DMS53 (cell line): ENCODE data around the gene PRM3.

ENCODE experiments used
- DNase-seq: peaks from one replicate; lab custom pipeline; 2025; lab: John Stamatoyannopoulos, UW

PRM3 gene

DNA sequence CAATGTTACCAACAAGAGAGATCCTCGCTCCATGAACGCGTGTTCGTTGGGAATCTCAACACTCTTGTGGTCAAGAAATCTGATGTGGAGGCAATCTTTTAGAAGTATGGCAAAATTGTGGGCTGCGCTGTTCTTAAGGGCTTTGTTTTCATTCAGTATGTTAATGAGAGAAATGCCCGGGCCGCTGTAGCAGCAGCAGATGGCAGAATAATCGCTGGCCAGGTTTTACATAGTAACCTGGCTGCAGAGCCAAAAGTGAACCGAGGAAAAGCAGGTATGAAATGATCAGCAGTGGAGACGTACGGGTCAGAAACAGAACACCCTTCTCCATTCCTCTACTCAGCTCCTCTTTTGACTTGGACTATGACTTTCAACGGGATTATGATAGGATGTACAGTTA, 30.8 kb downstream of the PRM3 start:
- no peak for DNase-seq

GRCh38 chr16:11241480-11242204, 31.8 kb downstream of the PRM3 start:
- DNase-seq = no peak

GRCh38 chr16:11240636-11241473, 32.6 kb downstream of the PRM3 start:
- no peak for DNase-seq

DNA sequence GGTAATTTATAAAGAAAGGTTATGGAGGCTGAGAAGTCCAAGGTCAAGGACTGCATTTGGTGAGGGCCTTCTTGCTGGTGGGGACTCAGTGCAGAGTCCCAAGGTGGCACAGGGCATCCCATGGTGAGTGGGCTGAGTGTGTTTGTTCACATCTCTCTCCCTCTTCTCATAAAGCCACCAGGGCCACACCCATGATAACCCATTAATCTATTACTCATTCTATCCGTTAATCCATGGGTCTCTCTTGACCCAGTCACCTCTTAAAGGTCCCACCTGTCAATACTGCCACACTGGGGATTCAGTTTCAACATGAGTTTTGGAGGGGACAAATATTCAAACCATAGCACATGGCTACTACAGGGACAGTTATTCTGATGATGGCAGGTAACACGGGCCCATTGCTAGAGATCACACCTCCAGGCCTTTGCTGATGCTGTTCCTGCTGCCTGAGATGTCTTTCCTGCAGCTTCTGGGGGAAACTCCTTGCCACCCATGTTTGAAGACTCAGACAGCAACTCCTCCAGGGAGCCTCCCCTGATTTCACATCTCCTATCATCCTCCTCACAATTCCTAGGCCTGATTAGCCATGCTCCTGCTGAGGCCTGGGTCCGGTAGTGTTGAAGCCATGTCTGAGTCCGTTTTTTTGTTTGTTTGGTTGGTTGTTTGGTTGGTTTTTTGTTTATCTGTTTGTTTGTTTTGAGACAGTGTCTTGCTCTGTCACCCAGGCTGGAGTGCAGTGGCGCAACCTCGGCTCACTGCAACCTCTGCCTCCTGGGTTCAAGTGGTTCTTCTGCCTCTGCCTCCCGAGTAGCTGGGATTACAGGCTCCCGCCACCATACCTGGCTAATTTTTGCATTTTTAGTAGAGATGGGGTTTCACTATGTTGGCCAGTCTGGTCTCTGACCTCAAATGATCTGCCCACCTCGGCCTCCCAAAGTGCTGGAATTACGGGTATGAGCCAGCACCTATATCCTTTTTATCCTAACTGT, 33.5 kb downstream of the PRM3 start:
- no peak for DNase-seq

- DNase-seq = no peak
Measured at GRCh38 chr16:11238272-11239202, 34.9 kb downstream of the PRM3 start.

DNA sequence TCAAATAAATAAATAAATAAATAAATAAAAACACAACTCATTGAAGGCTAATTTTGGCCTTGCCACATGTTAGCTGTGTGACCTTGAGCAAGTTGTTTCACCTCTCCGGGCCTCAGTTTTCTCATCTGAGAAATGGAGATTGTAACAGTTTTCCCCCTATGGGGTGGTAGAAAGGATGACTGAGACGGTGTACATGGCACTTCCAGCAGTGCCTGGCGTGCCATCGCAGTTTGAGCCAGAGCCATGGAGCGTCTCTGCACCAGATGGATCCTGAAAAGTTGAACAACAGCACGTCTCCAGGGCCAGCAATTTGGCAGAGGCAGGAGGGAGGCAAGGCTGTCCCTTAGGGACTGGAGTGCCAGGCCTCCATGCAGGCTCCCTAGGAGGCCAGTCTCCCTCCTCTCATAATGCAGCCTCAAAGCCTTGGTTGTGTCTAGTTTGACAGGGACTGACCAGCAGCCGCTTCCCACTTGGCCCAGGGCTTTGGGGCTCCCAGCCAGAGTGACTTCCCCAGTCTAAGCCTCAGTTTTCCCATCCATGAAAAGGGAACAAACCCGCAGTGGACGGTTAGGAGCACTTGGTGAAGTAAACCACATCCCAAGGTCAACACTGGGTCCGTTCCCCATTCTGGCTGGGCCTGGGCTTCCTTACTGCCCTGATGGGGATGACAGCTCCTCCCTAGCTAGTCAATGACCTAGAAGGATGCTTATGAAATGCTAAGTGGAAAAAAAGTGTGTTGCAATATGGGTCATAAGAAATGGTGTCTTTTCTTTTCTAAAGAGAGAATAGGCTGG, 36.8 kb downstream of the PRM3 start:
- DNase-seq = no peak

DNA sequence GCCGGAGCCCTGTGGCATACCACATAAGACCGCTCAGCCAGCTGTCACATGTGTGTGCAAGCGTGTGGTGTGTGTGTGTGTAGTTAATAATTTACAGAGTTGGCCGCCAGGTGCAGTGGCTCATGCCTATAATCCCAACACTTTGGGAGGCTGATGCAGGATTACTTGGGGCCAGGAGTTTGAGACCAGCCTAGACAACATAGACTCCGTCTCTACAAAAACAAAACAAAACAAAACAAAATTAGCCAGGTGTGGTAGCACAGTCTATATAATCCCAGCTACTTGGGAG, 37.8 kb downstream of the PRM3 start:
- peak; percentile 92 for DNase-seq

- DNase-seq = no peak
Measured at GRCh38 chr16:11234884-11235702, 38.3 kb downstream of the PRM3 start.

DNA sequence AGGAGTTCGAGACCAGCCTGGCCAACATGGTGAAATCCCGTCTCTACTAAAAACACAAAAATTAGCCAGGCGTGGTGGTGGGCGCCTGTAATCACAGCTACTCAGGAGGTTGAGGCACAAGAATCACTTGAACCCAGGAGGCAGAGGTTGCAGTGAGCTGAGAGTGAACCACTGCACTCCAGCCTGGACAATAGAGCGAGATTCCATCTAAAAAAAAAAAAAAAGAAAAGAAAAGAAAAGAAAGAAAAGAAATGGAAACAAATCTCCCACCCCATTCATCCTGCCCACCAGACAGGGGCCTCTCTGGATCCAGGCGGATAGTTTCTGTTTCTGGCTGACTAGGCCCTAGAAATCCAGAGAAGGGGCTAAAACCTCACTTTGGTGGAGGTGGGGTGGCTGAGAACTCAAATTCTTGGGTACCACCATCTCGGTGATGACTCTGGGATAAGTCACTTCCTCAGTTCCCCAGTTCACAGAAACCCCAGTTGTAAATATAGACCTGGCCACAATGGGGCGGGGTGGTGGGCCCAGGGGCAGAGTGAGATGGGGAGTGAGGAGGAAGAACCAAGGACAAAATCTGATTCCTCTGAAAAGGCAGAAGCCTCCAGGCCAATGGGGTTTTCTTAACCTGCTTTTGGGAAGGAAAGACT, 39.6 kb downstream of the PRM3 start:
- no peak for DNase-seq

DNA sequence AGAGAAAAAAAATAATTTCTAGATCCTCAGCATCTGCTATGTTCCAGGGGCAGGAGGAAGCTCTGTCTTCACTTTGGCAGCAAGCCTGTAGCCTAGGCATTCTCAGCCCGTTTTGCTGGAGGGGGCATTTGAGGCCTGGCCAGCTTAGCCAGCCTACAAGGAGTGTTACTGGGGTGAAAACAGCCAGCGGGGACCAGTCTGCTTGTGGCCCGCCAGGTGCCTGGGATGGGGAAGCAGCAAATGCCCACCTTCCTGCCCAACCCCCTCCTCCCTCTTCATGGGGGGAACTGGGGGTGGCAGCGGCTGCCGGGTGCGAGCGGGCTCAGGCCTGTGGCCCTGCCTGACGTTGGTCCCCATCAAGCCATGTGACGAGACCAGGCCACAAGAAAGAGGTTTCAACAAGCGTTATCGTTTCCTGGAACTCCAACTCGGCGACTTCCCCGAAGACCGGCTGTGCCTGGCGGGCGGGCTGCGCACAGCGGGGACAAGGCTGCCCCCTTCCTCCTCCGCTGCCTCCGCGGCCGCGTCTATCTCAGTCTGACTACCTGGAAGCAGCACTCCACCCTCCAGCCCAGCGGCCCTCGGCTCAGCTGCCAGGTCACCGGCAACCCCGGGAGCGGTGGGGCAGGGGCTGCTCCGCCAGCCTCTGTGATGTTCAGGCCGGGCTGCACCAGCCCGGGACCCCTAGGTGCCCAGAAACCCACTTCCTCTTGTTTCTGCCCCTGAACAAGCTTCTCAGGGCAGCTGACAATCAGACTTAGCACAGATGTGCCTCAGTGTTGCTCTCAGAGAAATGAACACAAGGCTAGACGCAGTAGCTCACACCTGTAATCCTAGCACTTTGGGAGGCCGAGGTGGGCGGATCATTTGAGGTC, 40.3 kb downstream of the PRM3 start:
- DNase-seq = no peak

DNA sequence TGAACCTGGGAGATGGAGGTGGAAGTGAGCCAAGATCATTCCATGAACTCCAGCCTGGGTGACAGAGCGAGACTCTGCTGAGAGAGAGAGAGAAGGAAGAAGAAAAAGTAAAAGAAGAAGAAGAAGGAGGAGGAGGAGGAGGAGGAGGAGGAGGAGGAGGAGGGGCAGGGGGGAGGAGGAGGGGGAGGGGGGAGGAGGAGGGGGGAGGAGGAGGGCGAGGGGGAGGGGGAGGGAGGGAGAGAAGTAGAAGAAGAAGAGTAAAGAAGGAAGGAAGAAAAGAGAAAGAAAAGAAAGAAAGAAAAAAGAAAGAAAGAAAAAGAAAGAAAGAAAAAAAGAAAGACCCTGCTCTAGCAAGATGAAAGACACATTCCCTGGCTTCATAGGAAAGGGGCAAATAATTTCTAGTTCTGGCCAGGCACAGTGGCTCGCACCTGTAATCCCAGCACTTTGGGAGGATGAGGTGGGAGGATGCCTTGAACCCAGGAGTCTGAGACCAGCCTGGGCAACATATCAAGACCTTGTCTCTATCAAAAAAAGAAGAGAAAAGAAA, 41.1 kb downstream of the PRM3 start:
- no peak for DNase-seq

- no peak for DNase-seq
Measured at GRCh38 chr16:11231367-11231970, 42.0 kb downstream of the PRM3 start.

- DNase-seq = no peak
Measured at GRCh38 chr16:11229906-11230305, 43.5 kb downstream of the PRM3 start.

DNA sequence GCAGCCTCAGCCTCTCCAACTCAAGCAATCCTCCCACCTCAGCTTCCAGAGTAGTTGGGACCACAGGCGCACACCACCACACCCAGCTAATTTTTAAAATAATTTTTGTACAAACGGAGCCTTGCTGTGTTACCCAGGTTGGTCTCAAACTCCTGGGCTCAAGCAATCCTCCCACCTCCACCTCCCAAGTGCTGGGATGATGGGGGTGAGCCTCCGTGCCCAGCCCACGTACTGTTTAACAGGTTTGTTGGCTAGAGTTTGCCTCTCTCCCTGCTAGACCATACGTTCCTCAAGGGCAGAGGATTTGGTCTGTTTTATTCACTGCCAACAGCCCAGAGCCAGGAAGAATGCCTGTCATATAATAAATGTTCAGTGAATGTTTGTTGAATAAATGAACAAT, 44.0 kb downstream of the PRM3 start:
- DNase-seq = no peak

DNA sequence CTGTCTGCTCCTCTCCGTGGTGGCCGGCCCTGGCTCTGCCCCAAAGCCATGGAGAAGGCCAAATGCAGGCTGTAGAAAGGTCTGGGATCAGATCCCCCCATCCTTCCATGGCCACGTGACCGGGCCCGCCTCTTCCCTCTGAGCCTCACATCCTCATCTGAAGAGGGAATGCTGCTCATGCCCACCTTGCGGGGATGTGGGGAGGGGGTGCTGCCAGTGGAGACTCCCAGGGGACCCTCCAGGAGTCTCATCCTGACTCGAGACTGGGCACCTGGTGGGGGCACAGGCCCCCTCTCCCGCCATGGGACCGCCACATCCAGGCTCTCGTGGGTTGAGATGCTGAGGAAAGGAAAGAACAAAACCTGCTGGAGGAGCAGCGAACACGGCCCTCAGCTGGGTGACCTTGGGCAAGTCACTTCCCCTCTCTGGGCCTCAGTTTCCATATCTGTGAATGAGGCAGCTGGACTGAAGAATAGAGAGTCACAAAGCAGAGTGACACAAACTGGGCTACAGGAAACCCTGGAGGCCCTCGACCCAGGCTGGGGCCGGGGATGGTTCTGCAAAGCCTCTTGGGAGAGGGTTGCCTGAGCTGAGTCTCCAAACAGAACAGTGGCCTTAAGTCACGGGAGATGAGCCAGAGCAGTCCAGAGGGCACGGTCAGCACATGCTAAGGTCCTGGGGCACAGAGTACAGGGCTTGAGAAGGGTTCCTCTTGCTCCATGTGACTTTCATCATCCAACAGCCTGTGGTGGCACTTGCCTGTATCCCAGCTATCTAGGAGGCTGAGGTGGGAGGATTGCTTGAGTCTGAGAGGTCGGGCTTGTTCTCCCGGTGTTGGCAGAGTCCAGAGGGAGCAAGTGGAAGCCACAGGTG, 47.5 kb downstream of the PRM3 start:
- DNase-seq = no peak

GRCh38 chr16:11224894-11225676, 48.3 kb downstream of the PRM3 start:
- no peak for DNase-seq
